ENCODE measurements around the gene SLC25A30.
"Not testable (repeated sequence)": the region's sequence is repeated elsewhere in the genome, so short reads cannot be mapped to it uniquely, and the experiment has no call there.

SLC25A30 gene

GRCh38 chr13:45388664-45389063, 29.5 kb downstream of the SLC25A30 start:
- no peak for DNase-seq

GRCh38 chr13:45386892-45387575, 31.1 kb downstream of the SLC25A30 start:
- DNase-seq, result peak; percentile 36

GRCh38 chr13:45385907-45386553, 32.1 kb downstream of the SLC25A30 start:
- no peak for DNase-seq

- no peak for DNase-seq
Measured at GRCh38 chr13:45385320-45385719, 32.9 kb downstream of the SLC25A30 start.

- DNase-seq, result no peak
Measured at GRCh38 chr13:45384474-45385174, 33.5 kb downstream of the SLC25A30 start.

GRCh38 chr13:45382739-45383138, 35.4 kb downstream of the SLC25A30 start:
- not testable (repeated sequence) for DNase-seq

- DNase-seq, result no peak
Measured at GRCh38 chr13:45381196-45381595, 37.0 kb downstream of the SLC25A30 start.

- DNase-seq, result not testable (repeated sequence)
Measured at GRCh38 chr13:45380708-45381107, 37.5 kb downstream of the SLC25A30 start.

- not testable (repeated sequence) for DNase-seq
Measured at GRCh38 chr13:45379516-45379915, 38.7 kb downstream of the SLC25A30 start.

- DNase-seq, result not testable (repeated sequence)
Measured at GRCh38 chr13:45378786-45379185, 39.4 kb downstream of the SLC25A30 start.

GRCh38 chr13:45377314-45377713, 40.9 kb downstream of the SLC25A30 start:
- not testable (repeated sequence) for DNase-seq

GRCh38 chr13:45376651-45377050, 41.5 kb downstream of the SLC25A30 start:
- DNase-seq, result not testable (repeated sequence)

- no peak for DNase-seq
Measured at GRCh38 chr13:45374917-45375316, 43.3 kb downstream of the SLC25A30 start.

GRCh38 chr13:45373162-45373547, 45.0 kb downstream of the SLC25A30 start:
- DNase-seq, result no peak

GRCh38 chr13:45372189-45373161, 45.7 kb downstream of the SLC25A30 start:
- no peak for DNase-seq

- peak; percentile 72 for DNase-seq
Measured at GRCh38 chr13:45370922-45371406, 47.2 kb downstream of the SLC25A30 start.

GRCh38 chr13:45369116-45369515, 49.1 kb downstream of the SLC25A30 start:
- no peak for DNase-seq

GRCh38 chr13:45368571-45368970, 49.6 kb downstream of the SLC25A30 start:
- DNase-seq, result no peak

- peak; percentile 35 for DNase-seq
Measured at GRCh38 chr13:45368005-45368404, 50.2 kb downstream of the SLC25A30 start.

- peak; percentile 89 for DNase-seq
Measured at GRCh38 chr13:45367358-45367757, 50.8 kb downstream of the SLC25A30 start.

- DNase-seq, result no peak
Measured at GRCh38 chr13:45365558-45365885, 52.7 kb downstream of the SLC25A30 start.

GRCh38 chr13:45364876-45365557, 53.2 kb downstream of the SLC25A30 start:
- DNase-seq, result no peak

Data from stimulated activated CD8-positive, alpha-beta memory T cell treated with anti-CD3 and anti-CD28 coated beads, Interleukin-4, amount 100 ng/mL, for 48 hours (primary cell).